GM18508 (cell line): ENCODE measurements around the gene PCDHGB3.
"Not testable (repeated sequence)": the region's sequence is repeated elsewhere in the genome, so short reads cannot be mapped to it uniquely, and the experiment has no call there.

Source experiments
- ATAC-seq: cut with Tn5 transposase; IDR thresholded peaks from one replicate; pipeline ENCODE4 v1.9.1; 2021; ENCODE audit warnings: moderate number of reproducible peaks; ENCODE audit not compliant: insufficient read depth, unreplicated experiment

The PCDHGB3 gene

DNA sequence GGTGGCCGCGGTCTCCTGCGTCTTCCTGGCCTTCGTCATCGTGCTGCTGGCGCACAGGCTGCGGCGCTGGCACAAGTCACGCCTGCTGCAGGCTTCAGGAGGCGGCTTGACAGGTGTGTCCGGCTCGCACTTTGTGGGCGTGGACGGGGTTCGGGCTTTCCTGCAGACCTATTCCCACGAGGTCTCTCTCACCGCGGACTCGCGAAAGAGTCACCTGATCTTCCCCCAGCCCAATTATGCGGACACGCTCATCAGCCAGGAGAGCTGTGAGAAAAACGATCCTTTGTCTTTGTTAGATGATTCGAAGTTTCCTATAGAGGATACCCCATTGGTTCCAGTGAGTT, 45.2 kb downstream of the PCDHGB3 start:
- ATAC-seq: not testable (repeated sequence)

DNA sequence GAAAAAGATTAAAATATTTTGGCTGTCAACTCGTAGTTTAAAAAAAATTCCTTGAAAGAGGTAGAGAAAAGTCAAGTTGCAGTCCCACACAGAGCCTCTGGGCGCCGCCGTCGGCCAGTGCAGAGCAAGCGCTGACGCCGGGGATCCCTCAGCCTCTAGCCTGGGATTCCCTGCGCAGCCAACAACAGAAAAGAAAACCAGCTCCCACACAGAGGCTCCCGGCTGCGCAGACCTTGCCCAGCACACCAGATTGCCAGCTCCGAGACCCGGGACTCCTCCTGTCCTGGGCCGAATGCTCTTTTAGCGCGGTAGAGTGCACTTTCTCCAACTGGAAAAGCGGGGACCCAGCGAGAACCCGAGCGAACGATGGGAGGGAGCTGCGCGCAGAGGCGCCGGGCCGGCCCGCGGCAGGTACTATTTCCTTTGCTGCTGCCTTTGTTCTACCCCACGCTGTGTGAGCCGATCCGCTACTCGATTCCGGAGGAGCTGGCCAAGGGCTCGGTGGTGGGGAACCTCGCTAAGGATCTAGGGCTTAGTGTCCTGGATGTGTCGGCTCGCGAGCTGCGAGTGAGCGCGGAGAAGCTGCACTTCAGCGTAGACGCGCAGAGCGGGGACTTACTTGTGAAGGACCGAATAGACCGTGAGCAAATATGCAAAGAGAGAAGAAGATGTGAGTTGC, 47.6 kb downstream of the PCDHGB3 start, which contains the start of gene PCDHGB7:
Gene PCDHGB7, plus strand, starts transcription at position 184 of the 679 bp plus-strand sequence. Its CDS starts 183 bp downstream, at position 367.
- ATAC-seq: peak; percentile 51

DNA sequence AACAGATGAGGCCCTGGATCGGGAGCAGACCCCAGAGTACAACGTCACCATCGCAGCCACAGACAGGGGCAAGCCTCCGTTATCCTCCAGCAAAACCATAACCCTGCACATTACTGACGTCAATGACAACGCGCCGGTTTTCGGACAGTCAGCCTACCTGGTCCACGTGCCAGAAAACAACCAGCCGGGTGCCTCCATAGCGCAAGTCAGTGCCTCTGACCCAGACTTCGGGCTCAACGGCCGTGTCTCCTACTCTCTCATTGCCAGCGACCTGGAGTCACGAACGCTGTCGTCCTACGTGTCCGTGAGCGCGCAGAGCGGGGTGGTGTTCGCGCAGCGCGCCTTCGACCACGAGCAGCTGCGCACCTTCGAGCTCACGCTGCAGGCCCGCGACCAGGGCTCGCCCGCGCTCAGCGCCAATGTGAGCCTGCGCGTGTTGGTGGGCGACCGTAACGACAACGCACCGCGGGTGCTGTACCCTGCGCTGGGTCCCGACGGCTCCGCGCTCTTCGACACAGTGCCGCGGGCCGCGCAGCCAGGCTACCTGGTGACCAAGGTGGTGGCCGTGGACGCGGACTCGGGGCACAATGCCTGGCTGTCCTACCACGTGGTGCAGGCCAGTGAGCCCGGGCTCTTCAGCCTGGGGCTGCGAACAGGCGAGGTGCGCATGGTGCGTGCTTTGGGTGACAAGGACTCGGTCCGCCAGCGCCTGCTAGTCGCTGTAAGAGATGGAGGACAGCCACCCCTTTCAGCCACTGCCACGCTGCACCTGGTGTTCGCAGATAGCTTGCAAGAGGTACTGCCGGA, 49.2 kb downstream of the PCDHGB3 start:
- ATAC-seq: no peak

DNA sequence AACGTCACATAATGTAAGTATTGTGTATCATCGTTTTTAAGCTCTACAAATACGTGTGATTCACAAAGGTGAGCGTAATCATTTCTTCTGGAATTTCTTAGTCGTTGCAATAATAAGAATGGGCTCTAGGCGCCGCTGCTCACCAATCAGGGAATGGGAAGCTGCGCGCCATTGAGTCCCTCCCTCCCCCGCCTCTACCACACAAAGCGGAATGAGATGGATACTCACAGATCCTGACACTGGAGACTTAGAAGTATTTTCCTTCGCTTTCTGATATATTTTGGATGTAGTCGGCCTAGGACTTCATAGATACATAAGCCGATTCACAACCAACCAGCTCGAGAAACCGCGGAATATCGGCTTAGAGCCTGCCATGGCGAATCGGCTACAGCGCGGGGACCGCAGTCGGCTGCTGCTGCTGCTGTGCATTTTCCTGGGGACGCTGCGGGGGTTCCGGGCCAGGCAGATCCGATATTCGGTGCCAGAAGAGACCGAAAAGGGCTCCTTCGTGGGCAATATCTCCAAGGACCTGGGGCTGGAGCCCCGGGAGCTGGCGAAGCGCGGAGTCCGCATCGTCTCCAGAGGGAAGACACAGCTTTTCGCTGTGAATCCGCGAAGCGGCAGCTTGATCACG, 50.9 kb downstream of the PCDHGB3 start, which contains the start of gene PCDHGA11:
Gene PCDHGA11, plus strand, starts transcription at position 197 of the 634 bp plus-strand sequence. Its CDS starts 177 bp downstream, at position 374.
- ATAC-seq: no peak

DNA sequence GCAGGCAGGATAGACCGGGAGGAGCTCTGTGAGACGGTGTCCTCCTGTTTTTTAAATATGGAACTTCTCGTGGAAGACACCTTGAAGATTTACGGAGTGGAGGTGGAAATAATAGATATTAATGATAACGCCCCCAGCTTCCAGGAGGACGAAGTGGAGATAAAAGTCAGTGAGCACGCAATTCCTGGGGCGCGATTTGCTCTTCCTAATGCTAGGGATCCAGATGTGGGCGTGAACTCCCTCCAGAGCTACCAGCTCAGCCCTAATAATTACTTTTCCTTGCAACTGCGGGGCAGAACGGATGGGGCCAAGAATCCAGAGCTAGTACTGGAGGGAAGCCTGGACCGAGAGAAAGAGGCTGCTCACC, 51.4 kb downstream of the PCDHGB3 start:
- no peak for ATAC-seq
